OCI-LY7 (cell line): ENCODE data around the gene PCGF3. TPM values are rescaled to one million over a fixed set of nuclear protein-coding genes. Genes with fewer than 3 reads are reported as not detected.
A peak's percentile ranks its signal among the peaks of the same experiment; 100 is the strongest.

ENCODE experiments used
- BruUV-seq: library from RNA; stranded (reverse); fragments of 400-500 nt; replicated peaks from 2 replicates; lab custom pipeline; 2021; lab: Mats Ljungman, UMichigan
- CTCF ChIA-PET: fragments of 300-600 bp; sonication (Branson Sonifier 250); formaldehyde crosslinking; loops from one replicate; lab custom pipeline; 2022; ENCODE audit warnings: antibody characterized with exemption; ENCODE audit not compliant: unreplicated experiment; lab: Charles Lee
- POLR2A ChIA-PET: fragments of 300-600 bp; sonication (Branson Sonifier 250); formaldehyde crosslinking; loops from one replicate; lab custom pipeline; 2022; ENCODE audit warnings: antibody characterized with exemption; lab: Charles Lee
- DNase-seq: peaks from one replicate; pipeline ENCODE4 v3.0.0-alpha.2; 2015; ENCODE audit warnings: low spot score
- H2AFZ ChIP-seq: fragments of 200-600 bp; sonication (generic), shearing (Covaris generic); 2 replicates; pipeline ENCODE4 v1.6.1; 2014; ENCODE audit warnings: mild to moderate bottlenecking, antibody characterized with exemption, low read length, moderate library complexity
- H3K27ac ChIP-seq: fragments of 200-600 bp; sonication (generic); 2 replicates; pipeline ENCODE4 v1.5.1; 2014; ENCODE audit warnings: mixed run types, low read depth, mild to moderate bottlenecking, moderate library complexity, low read length, inconsistent platforms; ENCODE audit not compliant: poor library complexity, severe bottlenecking
- H3K36me3 ChIP-seq: fragments of 200-600 bp; sonication (generic); 2 replicates; pipeline ENCODE4 v1.6.1; 2014; ENCODE audit warnings: mild to moderate bottlenecking, antibody characterized with exemption, low read length, moderate library complexity, mixed read lengths; ENCODE audit not compliant: insufficient read depth
- H3K4me1 ChIP-seq: fragments of 200-600 bp; sonication (generic); 2 replicates; pipeline ENCODE4 v1.5.1; 2014; ENCODE audit warnings: mild to moderate bottlenecking, low read length; ENCODE audit not compliant: insufficient read depth, poor library complexity, severe bottlenecking
- H3K4me2 ChIP-seq: fragments of 200-600 bp; sonication (generic); 2 replicates; pipeline ENCODE4 v1.6.1; 2014; ENCODE audit warnings: mild to moderate bottlenecking, low read length
- H3K4me3 ChIP-seq: fragments of 200-600 bp; sonication (generic); 2 replicates; pipeline ENCODE4 v1.5.1; 2014; ENCODE audit warnings: mild to moderate bottlenecking, low read depth, low read length; ENCODE audit not compliant: poor library complexity, severe bottlenecking
- H3K79me2 ChIP-seq: fragments of 200-600 bp; sonication (generic); 2 replicates; pipeline ENCODE4 v1.6.1; 2016; ENCODE audit warnings: low read depth, mild to moderate bottlenecking, low read length, moderate library complexity, mixed read lengths; ENCODE audit not compliant: insufficient read depth
- H3K9me2 ChIP-seq: fragments of 200-600 bp; sonication (generic); 2 replicates; pipeline ENCODE4 v1.6.1; 2016; ENCODE audit warnings: mild to moderate bottlenecking, low read length, mixed read lengths; ENCODE audit not compliant: insufficient read depth
- H3K9me3 ChIP-seq: fragments of 200-600 bp; sonication (generic); 2 replicates; pipeline ENCODE4 v1.6.1; 2014; ENCODE audit warnings: mild to moderate bottlenecking, mixed run types, low read length, mixed read lengths
- H4K20me1 ChIP-seq: fragments of 200-600 bp; sonication (generic); 2 replicates; pipeline ENCODE4 v1.6.1; 2014; ENCODE audit warnings: mild to moderate bottlenecking, antibody characterized with exemption, low read length, moderate library complexity, mixed read lengths; ENCODE audit not compliant: insufficient read depth
- EZH2phosphoT487 ChIP-seq: fragments of 200-600 bp; sonication (generic); IDR thresholded peaks from 2 replicates; pipeline ENCODE4 v1.6.1; 2018; ENCODE audit warnings: low read depth, borderline replicate concordance, mild to moderate bottlenecking, mixed run types, antibody characterized with exemption, low read length, moderate library complexity, mixed read lengths
- intact Hi-C: fragments of 100-400 bp; cut with micrococcal nuclease; formaldehyde crosslinking; loops from one replicate; pipeline ENCODE4 v1.10.0; 2022; ENCODE audit not compliant: unreplicated experiment
- total RNA-seq, 2 experiments: library from RNA; depleted of rRNA in 1 of 2; stranded (reverse); fragments of >200 nt in 1 of 2; shearing (Covaris generic) in 1 of 2; gene quantifications; 2 replicates each; pipeline ENCODE4 v1.2.3, GENCODE V29; 2014 to 2022
- TF ChIP-seq, protein P1 (sequence below): fragments of 200-600 bp; sonication (generic); conservative IDR thresholded peaks from 2 replicates; pipeline ENCODE4 v1.5.1; 2014; ENCODE audit warnings: mild to moderate bottlenecking, antibody characterized with exemption, low read length, moderate library complexity, mixed read lengths

The PCGF3 gene
- total RNA-seq, 2 experiments from 2014 or later = 33.8 to 50.2 TPM

DNA sequence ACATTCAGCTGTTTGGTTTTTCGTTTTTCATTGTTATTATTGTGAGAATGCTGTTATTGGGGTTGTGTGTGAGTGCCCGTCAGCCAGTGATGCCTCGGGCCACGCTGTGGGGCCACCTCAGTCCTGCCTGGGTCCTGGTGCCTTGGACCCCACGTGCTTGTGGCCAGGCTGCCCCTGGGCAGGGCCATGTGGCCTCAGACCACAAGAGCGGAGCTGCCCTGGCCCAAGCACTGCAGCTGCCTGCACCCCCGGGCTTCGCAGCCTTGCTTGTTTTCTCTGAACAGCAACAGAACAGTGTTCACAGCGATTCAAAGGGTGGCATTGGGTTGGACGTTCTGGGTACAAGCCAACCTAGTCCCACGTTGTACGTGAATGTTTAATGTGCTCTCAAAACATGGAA, 63.4 kb downstream of the PCGF3 start:
- H3K4me3 ChIP-seq = no peak overlapping the region
- H3K27ac ChIP-seq = no peak overlapping the region
- POLR2A ChIA-PET = no interaction called here
- intact Hi-C loops = no loop called here
- H3K4me2 ChIP-seq = no peak overlapping the region
- no TSS peak for BruUV-seq
- CTCF ChIA-PET = no interaction called here
- no peak for DNase-seq
- no peaks in the 10 kb centered on the region for H3K4me1 ChIP-seq
- H2AFZ ChIP-seq = no peak overlapping the region
- no peaks in the 10 kb centered on the region for H4K20me1 ChIP-seq
- no peaks in the 10 kb centered on the region for H3K9me2 ChIP-seq
- H3K79me2 ChIP-seq = peaks cover 36% of the 10 kb centered on the region; the same call in 1 of the 2 replicates
- peaks cover 88% of the 10 kb centered on the region for H3K36me3 ChIP-seq
- no peaks in the 10 kb centered on the region for H3K9me3 ChIP-seq
- no peak for TF ChIP-seq EZH2phosphoT487
- TF ChIP-seq, protein P1, sequence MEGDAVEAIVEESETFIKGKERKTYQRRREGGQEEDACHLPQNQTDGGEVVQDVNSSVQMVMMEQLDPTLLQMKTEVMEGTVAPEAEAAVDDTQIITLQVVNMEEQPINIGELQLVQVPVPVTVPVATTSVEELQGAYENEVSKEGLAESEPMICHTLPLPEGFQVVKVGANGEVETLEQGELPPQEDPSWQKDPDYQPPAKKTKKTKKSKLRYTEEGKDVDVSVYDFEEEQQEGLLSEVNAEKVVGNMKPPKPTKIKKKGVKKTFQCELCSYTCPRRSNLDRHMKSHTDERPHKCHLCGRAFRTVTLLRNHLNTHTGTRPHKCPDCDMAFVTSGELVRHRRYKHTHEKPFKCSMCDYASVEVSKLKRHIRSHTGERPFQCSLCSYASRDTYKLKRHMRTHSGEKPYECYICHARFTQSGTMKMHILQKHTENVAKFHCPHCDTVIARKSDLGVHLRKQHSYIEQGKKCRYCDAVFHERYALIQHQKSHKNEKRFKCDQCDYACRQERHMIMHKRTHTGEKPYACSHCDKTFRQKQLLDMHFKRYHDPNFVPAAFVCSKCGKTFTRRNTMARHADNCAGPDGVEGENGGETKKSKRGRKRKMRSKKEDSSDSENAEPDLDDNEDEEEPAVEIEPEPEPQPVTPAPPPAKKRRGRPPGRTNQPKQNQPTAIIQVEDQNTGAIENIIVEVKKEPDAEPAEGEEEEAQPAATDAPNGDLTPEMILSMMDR = no peak

DNA sequence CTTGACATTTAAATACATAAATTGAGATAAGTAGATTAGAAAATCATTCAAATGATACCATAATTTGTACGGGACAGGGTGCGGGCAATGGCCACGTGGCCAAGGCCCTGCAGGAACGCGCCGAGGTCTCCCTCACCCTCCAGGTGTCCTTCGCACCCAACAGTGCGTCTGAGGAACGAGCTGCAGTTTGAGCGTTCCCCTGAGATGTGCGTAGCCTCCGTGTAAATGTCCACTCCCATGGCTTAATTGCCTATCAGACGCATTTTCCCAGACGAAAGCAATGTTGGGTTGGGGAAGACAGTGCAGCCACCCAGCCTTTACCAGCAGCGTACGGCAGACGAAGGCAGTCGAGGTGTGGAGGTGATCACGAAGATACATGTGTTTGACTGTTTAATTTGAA, 63.9 kb downstream of the PCGF3 start:
- H3K27ac ChIP-seq = no peak overlapping the region
- intact Hi-C loops = no loop called here
- no peaks in the 10 kb centered on the region; the same call in 1 of the 2 replicates for H3K9me3 ChIP-seq
- H3K79me2 ChIP-seq = peaks cover 39% of the 10 kb centered on the region; the same call in 1 of the 2 replicates
- no peak overlapping the region for H3K4me3 ChIP-seq
- H3K4me1 ChIP-seq = no peaks in the 10 kb centered on the region
- POLR2A ChIA-PET = no interaction called here
- H3K36me3 ChIP-seq = peaks cover 89% of the 10 kb centered on the region
- H3K9me2 ChIP-seq = no peaks in the 10 kb centered on the region
- BruUV-seq = TSS peak; percentile 23
- CTCF ChIA-PET = no interaction called here
- H4K20me1 ChIP-seq = no peaks in the 10 kb centered on the region
- no peak overlapping the region for H3K4me2 ChIP-seq
- no peak for TF ChIP-seq EZH2phosphoT487
- TF ChIP-seq, protein P1 = no peak
- H2AFZ ChIP-seq = no peak overlapping the region
- no peak for DNase-seq

DNA sequence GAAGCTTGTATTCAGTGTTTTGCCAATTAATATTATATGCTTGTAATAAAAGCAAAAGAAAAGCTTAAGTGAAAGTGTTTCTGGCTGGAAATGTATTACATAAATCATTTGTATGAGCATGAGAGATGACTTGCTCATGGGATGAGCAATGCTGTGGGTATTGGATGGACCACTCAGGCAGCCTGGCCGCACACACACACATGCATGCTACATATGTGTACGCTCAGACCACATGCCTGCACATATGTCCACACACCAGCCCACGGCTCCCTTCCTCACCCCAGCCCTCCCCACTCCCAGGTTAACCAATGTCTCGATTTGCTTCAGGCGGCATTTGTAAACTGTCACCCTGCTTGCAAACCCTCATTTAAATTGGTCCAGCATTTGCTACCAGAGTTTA, 64.4 kb downstream of the PCGF3 start:
- no peaks in the 10 kb centered on the region; the same call in 1 of the 2 replicates for H3K9me3 ChIP-seq
- H3K36me3 ChIP-seq = peaks cover 89% of the 10 kb centered on the region
- ChIA-PET POLR2A (no interaction called here), CTCF (no interaction called here)
- H3K4me1 ChIP-seq = no peaks in the 10 kb centered on the region
- H3K9me2 ChIP-seq = no peaks in the 10 kb centered on the region
- H3K4me3 ChIP-seq = no peak overlapping the region
- intact Hi-C loops = no loop called here
- TF ChIP-seq EZH2phosphoT487 = no peak
- TF ChIP-seq, protein P1 = no peak
- peaks cover 43% of the 10 kb centered on the region; the same call in 1 of the 2 replicates for H3K79me2 ChIP-seq
- H4K20me1 ChIP-seq = no peaks in the 10 kb centered on the region
- H3K4me2 ChIP-seq = no peak overlapping the region
- H3K27ac ChIP-seq = no peak overlapping the region
- BruUV-seq = no TSS peak
- no peak overlapping the region for H2AFZ ChIP-seq
- no peak for DNase-seq
